Large intestine (tissue), 12 donors: ENCODE results near the gene FAM210B. TPM values are rescaled to one million over a fixed set of nuclear protein-coding genes. Genes with fewer than 3 reads are reported as not detected.
"Not testable (repeated sequence)": the region's sequence is repeated elsewhere in the genome, so short reads cannot be mapped to it uniquely, and the experiment has no call there.

ENCODE experiments used
- DNase-seq, 2 donors: peaks; one replicate each; pipeline versions ENCODE4 v3.0.0 to v3.0.0-alpha.2; 2013
- H3K27ac ChIP-seq: one replicate; pipeline ENCODE4 v1.5.1; 2013; ENCODE audit warnings: low read length
- H3K27me3 ChIP-seq: 2 replicates; pipeline ENCODE4 v1.6.1; 2013; ENCODE audit warnings: low read length; ENCODE audit not compliant: control insufficient read depth, insufficient read depth
- H3K36me3 ChIP-seq: 2 replicates; pipeline ENCODE4 v1.6.1; 2013; ENCODE audit warnings: low read length; ENCODE audit not compliant: control insufficient read depth, insufficient read depth
- H3K4me1 ChIP-seq: one replicate; pipeline ENCODE4 v1.6.1; 2013; ENCODE audit warnings: low read length; ENCODE audit not compliant: control insufficient read depth, insufficient read depth
- H3K4me3 ChIP-seq: one replicate; pipeline ENCODE4 v1.5.1; 2013; ENCODE audit warnings: low read length
- H3K9me3 ChIP-seq: one replicate; pipeline ENCODE4 v1.6.1; 2013; ENCODE audit warnings: mild to moderate bottlenecking, low read depth, low read length, moderate library complexity; ENCODE audit not compliant: control insufficient read depth
- WGBS: methylation state at CpG from one replicate; pipeline ENCODE4 v1.1.5; 2013; ENCODE audit warnings: low lambda C conversion rate; ENCODE audit not compliant: insufficient coverage; 5-methylcytosine and 5-hydroxymethylcytosine counted together
- long read RNA-seq, 11 donors: transcript quantifications; one replicate each; lab custom pipeline, GENCODE V29; 2026
- polyA plus RNA-seq: library from polyadenylated mRNA; unstranded; fragments of 120-200 nt; gene quantifications from one replicate; pipeline ENCODE4 v1.2.1, GENCODE V29; 2013

FAM210B gene, protein sequence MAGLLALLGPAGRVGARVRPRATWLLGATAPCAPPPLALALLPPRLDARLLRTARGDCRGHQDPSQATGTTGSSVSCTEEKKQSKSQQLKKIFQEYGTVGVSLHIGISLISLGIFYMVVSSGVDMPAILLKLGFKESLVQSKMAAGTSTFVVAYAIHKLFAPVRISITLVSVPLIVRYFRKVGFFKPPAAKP
- polyA plus RNA-seq = 39.6 TPM
- long read RNA-seq, donor 1, transcript FAM210B-201 (3 exons, 3,046 nt) = major isoform, 15 of 15 reads
- long read RNA-seq, donor 1, partial matches to known transcripts = 0 of 15 reads
- long read RNA-seq, donor 1, other reads (novel, unspliced or antisense) = 0 of 15 reads
- long read RNA-seq, donor 2, transcript FAM210B-201 (3 exons, 3,046 nt) = major isoform, 23 of 37 reads
- long read RNA-seq, donor 2, partial matches to known transcripts = 12 of 37 reads
- long read RNA-seq, donor 2, other reads (novel, unspliced or antisense) = 0 of 37 reads
- long read RNA-seq, donor 3, transcript FAM210B-201 (3 exons, 3,046 nt) = major isoform, 36 of 36 reads
- long read RNA-seq, donor 3, partial matches to known transcripts = 0 of 36 reads
- long read RNA-seq, donor 3, other reads (novel, unspliced or antisense) = 0 of 36 reads
- long read RNA-seq, donor 4, partial matches to known transcripts = 0 of 3 reads
- long read RNA-seq, donor 4, other reads (novel, unspliced or antisense) = 0 of 3 reads
- long read RNA-seq, donor 5, transcript FAM210B-201 (3 exons, 3,046 nt) = major isoform, 12 of 13 reads
- long read RNA-seq, donor 5, partial matches to known transcripts = 0 of 13 reads
- long read RNA-seq, donor 5, other reads (novel, unspliced or antisense) = 0 of 13 reads
- long read RNA-seq, donor 6, transcript FAM210B-201 (3 exons, 3,046 nt) = major isoform, 33 of 33 reads
- long read RNA-seq, donor 6, partial matches to known transcripts = 0 of 33 reads
- long read RNA-seq, donor 6, other reads (novel, unspliced or antisense) = 0 of 33 reads
- long read RNA-seq, donor 7, transcript FAM210B-201 (3 exons, 3,046 nt) = major isoform, 12 of 15 reads
- long read RNA-seq, donor 7, partial matches to known transcripts = 0 of 15 reads
- long read RNA-seq, donor 7, other reads (novel, unspliced or antisense) = 0 of 15 reads
- long read RNA-seq, donor 8, transcript FAM210B-201 (3 exons, 3,046 nt) = major isoform, 38 of 52 reads
- long read RNA-seq, donor 8, partial matches to known transcripts = 14 of 52 reads
- long read RNA-seq, donor 8, other reads (novel, unspliced or antisense) = 0 of 52 reads
- long read RNA-seq, donor 9, transcript FAM210B-201 (3 exons, 3,046 nt) = major isoform, 28 of 28 reads
- long read RNA-seq, donor 9, partial matches to known transcripts = 0 of 28 reads
- long read RNA-seq, donor 9, other reads (novel, unspliced or antisense) = 0 of 28 reads
- long read RNA-seq, donor 10, transcript FAM210B-201 (3 exons, 3,046 nt) = major isoform, 35 of 47 reads
- long read RNA-seq, donor 10, partial matches to known transcripts = 11 of 47 reads
- long read RNA-seq, donor 10, other reads (novel, unspliced or antisense) = 0 of 47 reads
- long read RNA-seq, donor 11, transcript FAM210B-201 (3 exons, 3,046 nt) = major isoform, 17 of 18 reads
- long read RNA-seq, donor 11, partial matches to known transcripts = 0 of 18 reads
- long read RNA-seq, donor 11, other reads (novel, unspliced or antisense) = 0 of 18 reads

DNA sequence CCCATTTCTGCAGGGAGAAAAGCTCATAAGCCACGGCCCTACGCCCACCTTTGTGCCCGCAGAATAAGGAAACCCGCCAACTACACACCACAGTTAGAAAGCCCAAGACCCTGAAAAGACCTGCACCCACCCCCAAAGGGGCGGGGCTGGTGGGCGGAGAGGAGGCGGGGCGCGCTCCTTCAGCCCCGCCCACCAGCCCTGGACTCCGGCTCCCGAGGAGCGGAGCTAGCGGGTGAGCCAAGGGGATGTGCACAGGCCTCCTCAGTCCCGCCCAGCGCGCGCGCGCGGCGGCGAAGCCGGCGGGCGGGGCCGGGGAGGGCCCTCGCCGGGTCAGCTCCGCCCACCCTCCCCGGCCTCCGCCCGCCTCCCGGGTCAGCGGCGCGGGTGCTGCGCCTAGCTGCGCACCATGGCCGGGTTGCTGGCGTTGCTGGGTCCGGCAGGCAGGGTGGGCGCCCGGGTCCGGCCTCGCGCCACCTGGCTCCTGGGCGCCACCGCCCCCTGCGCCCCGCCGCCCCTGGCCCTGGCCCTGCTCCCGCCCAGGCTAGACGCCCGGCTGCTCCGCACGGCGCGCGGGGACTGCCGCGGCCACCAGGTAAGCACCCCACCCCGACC, at the start of gene FAM210B:
Gene FAM210B (plus strand): TSS at position 375 of the 612 bp plus-strand sequence. CDS start 32 bp downstream, at position 407.
- Histone ChIP-seq H3K36me3 (peaks cover 4% of the 10 kb centered on the region), H3K27me3 (no peaks in the 10 kb centered on the region), H3K4me1 (peaks cover 7% of the 10 kb centered on the region), H3K27ac (peak within 1 kb of the TSS; percentile 20), H3K9me3 (no peaks in the 10 kb centered on the region), H3K4me3 (peak within 1 kb of the TSS; percentile 65)
- peak; percentile 87 to 90 for DNase-seq
- WGBS = no CpG with 5 or more reads among the region's 63 CpGs

DNA sequence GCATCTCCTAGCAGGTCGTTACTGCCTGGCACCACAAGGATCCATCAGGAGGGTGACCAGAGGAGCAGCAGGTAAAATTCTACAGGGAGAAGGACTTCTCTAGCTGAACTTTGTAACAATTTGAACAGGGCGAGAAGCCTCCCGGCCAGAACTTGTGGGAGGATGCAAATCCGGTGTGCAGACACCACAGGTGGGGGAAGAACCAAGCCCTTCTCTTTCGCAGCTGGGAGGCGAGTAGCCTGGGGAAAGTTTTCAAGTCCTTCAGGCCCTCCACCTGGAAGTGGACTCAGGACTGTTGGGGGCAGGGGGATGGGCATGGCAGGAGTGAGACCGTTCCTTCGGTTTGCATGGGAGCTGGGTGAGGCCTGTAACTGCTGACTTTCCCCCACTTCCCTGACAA, 42.7 kb upstream of the FAM210B start:
- WGBS = no CpG with 5 or more reads among the region's 8 CpGs
- Histone ChIP-seq H3K4me1 (no peaks in the 10 kb centered on the region), H3K27me3 (no peaks in the 10 kb centered on the region)

GRCh38 chr20:56316483-56316882, 42.3 kb upstream of the FAM210B start:
- no CpG with 5 or more reads among the region's 3 CpGs for WGBS
- DNase-seq = no peak
- Histone ChIP-seq H3K4me3 (no peak overlapping the region), H3K9me3 (no peaks in the 10 kb centered on the region), H3K27me3 (no peaks in the 10 kb centered on the region), H3K27ac (no peak overlapping the region), H3K4me1 (no peaks in the 10 kb centered on the region), H3K36me3 (no peaks in the 10 kb centered on the region)

More for the DNA sequence above, 42.7 kb upstream of the FAM210B start:
- Histone ChIP-seq H3K4me3 (no peak overlapping the region), H3K36me3 (no peaks in the 10 kb centered on the region), H3K9me3 (no peaks in the 10 kb centered on the region), H3K27ac (no peak overlapping the region)
- DNase-seq = no peak

DNA sequence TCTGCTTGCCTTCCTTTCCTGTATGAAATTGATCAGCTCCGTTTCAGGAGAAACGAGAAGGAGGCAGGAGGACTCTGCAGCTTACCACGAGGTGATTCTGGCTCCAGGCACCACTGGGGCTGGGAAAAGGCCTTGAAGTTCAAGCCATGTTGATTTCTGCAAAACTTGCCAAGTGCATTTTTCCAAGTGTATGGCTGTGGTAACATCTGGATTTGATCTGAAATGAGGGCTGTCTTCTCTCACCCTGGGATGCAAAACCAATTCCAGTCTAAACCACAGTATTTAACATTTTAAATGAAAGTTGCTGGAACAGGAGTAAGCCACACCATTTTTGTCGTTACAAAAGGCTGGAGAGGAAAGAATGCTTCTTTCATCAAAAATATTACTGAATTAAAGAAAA, 36.1 kb upstream of the FAM210B start:
- DNase-seq = no peak
- H3K4me3 ChIP-seq = no peak overlapping the region
- WGBS = 100% methylated on average over 1 of the region's 4 CpGs

GRCh38 chr20:56323206-56323605, 35.6 kb upstream of the FAM210B start:
- no peaks in the 10 kb centered on the region for H3K36me3 ChIP-seq
- H3K27me3 ChIP-seq = no peaks in the 10 kb centered on the region
- H3K9me3 ChIP-seq = no peaks in the 10 kb centered on the region
- no CpG with 5 or more reads among the region's 2 CpGs for WGBS
- no peak overlapping the region for H3K4me3 ChIP-seq
- no peaks in the 10 kb centered on the region for H3K4me1 ChIP-seq
- no peak for DNase-seq
- H3K27ac ChIP-seq = no peak overlapping the region

More for the DNA sequence above, 36.1 kb upstream of the FAM210B start:
- Histone ChIP-seq H3K27ac (no peak overlapping the region), H3K36me3 (no peaks in the 10 kb centered on the region), H3K9me3 (no peaks in the 10 kb centered on the region), H3K27me3 (no peaks in the 10 kb centered on the region), H3K4me1 (no peaks in the 10 kb centered on the region)

DNA sequence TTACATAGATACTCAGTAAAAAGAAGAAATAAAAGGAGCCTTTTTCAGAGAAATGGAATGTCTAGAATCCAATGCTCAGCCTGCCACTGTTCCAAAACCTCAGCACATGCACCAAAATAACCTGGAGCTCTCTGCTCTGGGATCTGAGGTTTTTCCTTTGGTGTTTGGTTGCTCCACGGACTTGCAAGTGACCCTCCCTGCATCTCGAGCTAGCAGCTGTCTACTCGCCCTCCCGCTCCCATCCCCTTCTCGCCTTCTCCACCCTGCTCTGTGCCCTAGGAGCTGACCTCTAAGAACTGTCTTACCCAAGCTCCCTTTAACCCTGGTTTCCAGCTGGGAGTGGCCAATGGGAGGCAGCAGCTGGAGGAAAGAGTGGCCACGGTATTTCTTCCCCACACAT, 35.1 kb upstream of the FAM210B start:
- H3K4me3 ChIP-seq = no peak overlapping the region
- H3K4me1 ChIP-seq = no peaks in the 10 kb centered on the region
- H3K9me3 ChIP-seq = no peaks in the 10 kb centered on the region
- H3K27me3 ChIP-seq = no peaks in the 10 kb centered on the region
- no peaks in the 10 kb centered on the region for H3K36me3 ChIP-seq
- no peak for DNase-seq
- no peak overlapping the region for H3K27ac ChIP-seq
- 100% methylated on average over 1 of the region's 6 CpGs for WGBS

DNA sequence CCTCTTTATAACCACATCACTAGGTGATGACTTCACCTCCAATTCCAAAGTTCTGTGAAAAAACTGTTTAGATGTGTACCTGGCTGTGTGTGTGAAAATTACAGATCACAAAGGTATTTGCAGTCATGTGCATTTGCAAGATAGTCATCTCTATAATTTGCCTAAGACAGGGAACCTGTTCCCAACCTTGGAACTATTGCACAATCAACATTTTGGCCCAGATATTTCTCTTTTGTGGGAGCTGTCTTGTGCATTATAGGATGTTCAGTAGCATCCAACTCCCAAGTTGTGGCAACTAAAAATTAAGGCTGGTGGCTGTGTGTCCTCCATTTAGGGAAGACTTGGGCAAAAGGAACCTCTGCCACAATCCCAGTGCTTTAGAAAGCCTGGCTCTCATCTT, 34.0 kb upstream of the FAM210B start:
- H3K9me3 ChIP-seq = no peaks in the 10 kb centered on the region
- H3K4me3 ChIP-seq = no peak overlapping the region
- DNase-seq = no peak
- H3K27ac ChIP-seq = no peak overlapping the region
- H3K36me3 ChIP-seq = no peaks in the 10 kb centered on the region
- H3K4me1 ChIP-seq = no peaks in the 10 kb centered on the region
- H3K27me3 ChIP-seq = no peaks in the 10 kb centered on the region

GRCh38 chr20:56328861-56329260, 29.9 kb upstream of the FAM210B start:
- H3K4me3 ChIP-seq = no peak overlapping the region
- WGBS = no CpG with 5 or more reads among the region's 5 CpGs
- DNase-seq = no peak
- H3K27me3 ChIP-seq = no peaks in the 10 kb centered on the region
- no peaks in the 10 kb centered on the region for H3K4me1 ChIP-seq
- H3K27ac ChIP-seq = no peak overlapping the region
- H3K9me3 ChIP-seq = no peaks in the 10 kb centered on the region
- H3K36me3 ChIP-seq = no peaks in the 10 kb centered on the region

- not testable (repeated sequence) for H3K36me3 ChIP-seq, H3K4me1 ChIP-seq, H3K27me3 ChIP-seq, DNase-seq, H3K4me3 ChIP-seq, H3K27ac ChIP-seq, H3K9me3 ChIP-seq
- WGBS = no CpG with 5 or more reads among the region's 8 CpGs
These were observed 22.1 kb upstream of the FAM210B start for GRCh38 chr20:56336709-56337108.
